NCI-H1105 treated with DMSO at 0.1 percent for 48 hours (cell line): Measurements from ENCODE around the gene MGST1.
A peak's percentile ranks its signal among the peaks of the same experiment; 100 is the strongest.
"Not testable (repeated sequence)": the region's sequence is repeated elsewhere in the genome, so short reads cannot be mapped to it uniquely, and the experiment has no call there.

Experiments used
- DNase-seq: peaks from one replicate; lab custom pipeline; 2025; lab: John Stamatoyannopoulos, UW

The MGST1 gene

GRCh38 chr12:16352481-16352880 is 5.0 kb downstream of the MGST1 start:
- no peak for DNase-seq

DNA sequence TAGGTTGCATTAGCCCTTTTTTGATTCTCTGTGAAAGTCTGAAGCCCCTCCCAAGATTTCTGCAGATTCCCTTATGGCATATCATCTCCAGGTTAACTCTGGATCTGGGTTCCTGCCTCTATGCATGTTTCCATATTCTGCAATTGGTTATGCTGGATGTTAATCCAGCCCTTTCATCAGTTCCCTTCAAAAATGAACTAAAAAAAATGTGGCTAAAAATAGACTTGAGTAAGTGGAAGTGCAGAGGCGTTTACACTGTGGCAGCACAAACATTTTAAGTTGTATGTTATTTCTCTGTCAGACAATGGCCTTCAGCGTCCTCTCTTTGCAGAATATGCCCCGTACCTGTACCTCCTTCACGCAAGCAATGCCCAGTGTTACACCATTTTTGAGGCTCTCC is 11.4 kb downstream of the MGST1 start:
- no peak for DNase-seq

DNA sequence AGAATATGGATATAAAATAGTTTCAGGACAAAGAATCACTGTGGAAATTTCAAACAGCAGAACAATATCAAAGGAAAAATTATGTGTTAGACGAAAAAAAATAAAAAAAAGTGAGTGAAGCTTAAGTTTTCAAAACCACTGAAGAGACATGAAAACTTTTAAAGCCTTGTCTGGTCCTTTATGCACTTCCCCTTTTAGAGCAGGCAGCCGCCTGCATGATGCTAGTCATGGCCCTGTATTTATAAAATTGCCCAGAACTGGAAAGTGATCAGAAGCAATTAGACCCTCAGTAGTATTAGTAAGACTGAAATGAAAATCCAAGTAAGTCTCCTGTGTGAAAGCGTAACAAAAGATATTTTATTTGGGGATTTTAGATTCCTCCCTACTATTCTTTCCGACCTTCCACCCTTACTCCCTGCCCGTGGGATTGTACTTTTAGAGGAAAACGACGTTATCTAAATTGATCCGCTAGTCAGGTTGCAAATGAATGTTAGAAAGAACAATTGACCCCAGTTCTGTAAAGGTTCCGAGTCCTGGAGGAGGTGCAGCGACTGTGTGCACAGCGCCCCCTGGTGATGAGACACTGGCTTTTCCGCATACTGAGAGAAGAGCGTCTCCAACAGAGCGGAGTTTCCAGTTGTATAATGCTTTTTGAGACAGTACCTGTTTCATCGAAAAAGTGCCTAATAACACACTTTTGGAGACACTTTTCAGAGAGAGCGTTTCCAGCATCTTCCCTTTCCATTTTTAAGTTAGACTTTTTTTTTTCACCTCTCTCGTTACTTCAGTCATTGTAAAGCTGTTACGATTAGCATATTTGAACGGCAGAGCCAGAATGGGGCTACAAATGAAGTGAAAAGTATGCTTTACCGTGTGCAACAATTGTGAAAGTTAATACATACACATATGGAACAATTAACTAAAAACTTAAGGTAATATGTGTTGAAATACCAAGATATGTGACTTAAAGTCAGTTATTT is 12.4 kb downstream of the MGST1 start:
- DNase-seq, result peak; percentile 55

- DNase-seq, result no peak
These were observed 13.8 kb downstream of the MGST1 start for GRCh38 chr12:16361142-16361783.

- no peak for DNase-seq
These were observed 15.1 kb downstream of the MGST1 start for GRCh38 chr12:16362550-16362949.

GRCh38 chr12:16369156-16369555 is 21.7 kb downstream of the MGST1 start:
- DNase-seq, result no peak

GRCh38 chr12:16370096-16370495 is 22.7 kb downstream of the MGST1 start:
- no peak for DNase-seq

DNA sequence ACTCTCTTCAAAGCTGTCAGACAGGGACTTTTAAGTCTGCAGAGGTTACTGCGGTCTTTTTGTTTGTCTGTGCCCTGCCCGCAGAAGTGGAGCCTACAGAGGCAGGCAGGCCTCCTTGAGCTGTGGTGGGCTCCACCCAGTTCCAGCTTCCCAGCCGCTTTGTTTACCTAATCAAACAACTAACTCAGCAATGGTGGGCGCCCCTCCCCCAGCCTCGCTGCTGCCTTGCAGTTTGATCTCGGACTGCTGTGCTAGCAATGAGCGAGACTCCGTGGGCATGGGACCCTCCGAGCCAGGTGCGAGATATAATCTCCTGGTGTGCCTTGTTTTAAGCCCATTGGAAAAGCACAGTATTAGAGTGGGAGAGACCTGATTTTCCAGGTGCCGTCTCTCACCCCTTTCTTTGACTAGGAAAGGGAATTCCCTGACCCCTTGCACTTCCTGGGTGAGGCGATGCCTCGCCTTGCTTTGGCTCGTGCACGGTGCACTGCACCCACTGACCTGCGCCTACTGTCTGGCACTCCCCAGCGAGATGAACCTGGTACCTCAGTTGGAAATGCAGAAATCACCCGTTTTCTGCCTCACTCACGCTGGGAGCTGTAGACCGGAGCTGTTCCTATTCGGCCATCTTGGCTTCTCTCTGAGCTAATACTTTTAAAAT is 35.3 kb downstream of the MGST1 start:
- not testable (repeated sequence) for DNase-seq

DNA sequence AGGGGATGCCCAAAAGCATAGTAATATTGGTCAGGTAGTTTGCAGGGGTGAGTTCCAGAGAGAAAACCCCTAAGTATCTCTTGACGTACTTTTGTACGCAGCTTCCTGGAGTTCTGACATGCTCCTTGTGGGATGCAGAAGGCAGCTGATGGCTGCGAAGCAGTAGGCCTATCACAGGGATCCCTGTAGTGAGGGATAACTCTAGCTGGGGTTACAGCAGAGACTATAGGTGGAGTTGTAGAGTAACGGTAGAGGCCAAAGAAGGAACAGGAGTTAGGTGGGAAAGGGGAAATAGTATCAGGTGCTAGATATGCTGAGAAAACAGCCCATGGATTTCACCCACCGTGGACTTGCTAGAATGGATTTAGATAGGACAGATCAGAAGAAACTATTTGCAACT is 37.3 kb downstream of the MGST1 start:
- no peak for DNase-seq

- peak; percentile 41 for DNase-seq
These were observed 38.6 kb downstream of the MGST1 start for GRCh38 chr12:16385782-16386646.

DNA sequence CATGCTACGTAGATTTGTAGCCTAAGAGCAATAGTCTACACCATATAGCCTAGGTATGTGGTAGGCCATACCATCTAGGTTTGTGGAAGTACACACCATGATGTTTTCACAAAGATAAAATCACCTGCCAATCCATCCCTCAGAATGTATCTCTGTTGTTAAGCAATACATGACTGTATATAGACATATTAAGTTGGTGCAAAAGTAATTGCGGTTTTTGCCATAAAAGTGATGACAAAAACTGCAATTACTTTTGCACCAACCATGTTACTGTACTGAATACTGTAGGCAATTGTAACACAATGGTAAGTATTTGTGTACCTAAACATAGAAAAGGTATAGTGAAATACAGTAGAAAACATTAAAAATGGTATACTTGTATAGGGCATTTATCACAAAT is 40.5 kb downstream of the MGST1 start:
- no peak for DNase-seq

DNA sequence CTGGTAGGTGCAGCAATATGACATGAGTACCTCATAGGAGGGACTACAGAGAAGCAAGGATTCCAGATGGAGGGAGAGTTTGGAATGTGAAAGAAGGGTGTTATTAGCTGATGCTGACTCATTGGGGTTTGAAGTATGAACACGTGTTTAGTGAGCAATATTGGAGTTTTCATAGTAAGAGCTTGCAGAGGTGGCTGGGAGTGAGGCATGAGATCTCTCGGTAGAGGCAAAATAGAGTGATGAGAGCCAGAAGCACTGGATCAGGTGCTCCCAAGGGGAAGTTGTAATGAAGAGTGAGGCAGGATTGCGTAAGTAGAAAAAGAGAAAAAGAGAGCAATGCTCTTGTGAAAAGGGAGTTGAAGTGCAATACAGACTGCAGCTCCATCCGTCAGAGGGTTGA is 42.1 kb downstream of the MGST1 start:
- no peak for DNase-seq

DNA sequence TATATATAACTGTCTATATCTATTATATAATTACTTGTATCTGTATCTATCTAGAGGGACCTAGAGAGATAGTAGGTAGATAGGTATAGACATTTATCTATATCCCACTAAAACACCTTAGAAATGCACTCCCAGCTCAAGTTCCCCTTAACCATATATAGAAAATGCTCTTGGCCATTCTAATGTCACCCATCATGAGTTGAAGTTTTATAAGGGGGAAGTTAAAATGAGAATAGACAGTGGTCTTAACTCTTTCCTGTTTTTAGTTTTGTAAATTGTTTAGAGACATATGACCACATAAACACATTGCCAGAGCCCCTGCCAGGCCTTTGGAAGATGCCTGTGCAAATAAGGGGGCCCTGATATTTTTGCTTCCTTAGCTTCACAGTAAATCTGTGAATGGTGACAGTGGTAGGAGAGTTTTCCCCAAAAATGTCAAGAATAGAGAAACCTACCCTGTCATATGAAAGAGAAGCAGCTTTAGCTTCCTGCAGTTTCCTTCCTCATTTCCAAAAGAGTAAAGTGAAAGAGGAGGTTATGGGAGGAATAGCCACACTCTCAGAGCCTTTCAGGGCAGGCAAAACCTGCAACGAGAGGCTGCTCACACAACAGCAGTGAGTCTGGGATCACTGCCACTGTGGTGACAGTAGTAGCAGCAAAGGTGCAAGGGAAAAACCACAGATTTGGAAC is 45.5 kb downstream of the MGST1 start:
- DNase-seq, result no peak

DNA sequence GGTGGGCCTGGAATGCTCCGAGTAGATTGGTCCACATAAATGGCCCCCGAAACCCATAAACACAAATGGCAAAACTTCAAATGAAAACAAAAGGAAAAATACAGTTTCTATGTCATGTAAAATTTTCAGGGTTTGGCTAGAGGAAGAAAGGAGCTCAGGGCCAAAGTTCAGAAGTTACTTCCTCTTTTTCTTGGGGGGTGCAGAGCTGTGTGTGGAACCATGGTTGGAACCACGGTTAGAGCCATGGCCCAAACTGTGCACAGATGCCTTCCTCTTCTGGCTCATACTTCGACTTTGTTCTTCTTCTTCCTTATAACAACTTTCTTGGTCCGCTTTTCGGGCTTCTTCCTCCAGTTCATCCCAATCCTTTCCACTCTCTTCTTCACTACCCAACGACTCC is 51.7 kb downstream of the MGST1 start:
- DNase-seq, result no peak

DNA sequence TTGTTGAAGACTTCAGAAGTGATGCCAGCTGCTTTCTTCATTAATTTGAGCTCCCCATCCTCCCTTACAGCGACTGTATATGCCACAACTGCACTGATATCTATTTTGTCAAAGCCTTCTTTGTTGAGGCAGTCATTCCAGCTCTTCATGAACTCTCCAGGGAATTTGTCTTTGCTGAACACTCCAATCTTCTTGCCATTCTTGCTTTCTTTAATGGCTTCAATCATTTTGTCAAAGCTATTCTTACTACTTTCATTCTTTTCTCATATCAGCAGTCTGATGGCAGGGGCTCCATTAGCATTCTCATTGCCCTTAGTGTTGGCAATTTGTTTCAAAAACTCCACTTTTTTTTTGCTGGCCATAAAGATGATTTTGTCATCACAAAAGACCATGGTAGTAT is 54.4 kb downstream of the MGST1 start:
- DNase-seq, result not testable (repeated sequence)

DNA sequence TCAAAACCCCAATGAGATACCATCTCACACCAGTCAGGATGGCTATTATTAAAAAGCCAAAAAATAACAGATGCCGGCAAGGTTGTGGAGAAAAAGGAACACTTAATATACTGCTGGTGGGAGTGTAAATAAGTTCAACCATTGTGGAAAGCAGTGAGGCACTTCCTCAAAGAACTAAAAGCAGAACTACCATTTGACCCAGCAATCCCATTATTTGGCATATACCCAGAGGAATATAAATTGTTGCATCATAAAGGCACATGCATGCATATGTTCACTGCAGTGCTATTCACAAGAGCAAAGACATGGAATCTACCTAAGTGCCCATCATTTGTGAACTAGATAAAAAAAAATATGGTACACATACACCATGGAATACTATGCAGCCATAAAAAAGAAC is 59.9 kb downstream of the MGST1 start:
- no peak for DNase-seq
